Right atrium auricular region (tissue), 2 donors: ENCODE data around the gene KRTAP10-5. TPM values are rescaled to one million over a fixed set of nuclear protein-coding genes. Genes with fewer than 3 reads are reported as not detected.
A peak's percentile ranks its signal among the peaks of the same experiment; 100 is the strongest.

Source experiments
- DNase-seq: peaks from one replicate; pipeline ENCODE4 v3.0.0-alpha.2; 2019; ENCODE audit warnings: low spot score
- H3K27ac ChIP-seq, 2 donors: fragments of 200-600 bp; sonication (generic); 1 replicate in 1 of 2; 2 replicates in 1 of 2; pipeline ENCODE4 v1.5.1; 2016 to 2019
- H3K27me3 ChIP-seq, 2 donors: fragments of 200-600 bp; sonication (generic); one replicate each; pipeline versions ENCODE4 v1.5.1 to v1.6.0; 2017 to 2019
- H3K36me3 ChIP-seq: fragments of 200-600 bp; sonication (generic); one replicate; pipeline ENCODE4 v1.5.1; 2016
- H3K4me1 ChIP-seq, 2 donors: fragments of 200-600 bp; sonication (generic); one replicate each; pipeline versions ENCODE4 v1.5.1 to v1.6.0; 2017 to 2019
- H3K4me3 ChIP-seq, 2 donors: fragments of 200-600 bp; sonication (generic); 1 replicate in 1 of 2; 2 replicates in 1 of 2; pipeline ENCODE4 v1.5.1; 2017 to 2019; ENCODE audit warnings: mild to moderate bottlenecking in 1 of 2, moderate library complexity in 1 of 2
- H3K9me3 ChIP-seq, 2 donors: fragments of 200-600 bp; sonication (generic); one replicate each; pipeline ENCODE4 v1.5.1; 2019
- total RNA-seq, 2 donors: library from RNA; depleted of rRNA; stranded (reverse); fragments of >200 nt; gene quantifications; one replicate each; pipeline ENCODE4 v1.1.0, GENCODE V29; 2016
- TF ChIP-seq, protein P1 (sequence below), 2 donors: fragments of 200-600 bp; sonication (generic); IDR thresholded peaks; one replicate each; pipeline ENCODE4 v1.5.1; 2019; ENCODE audit warnings: antibody characterized with exemption in 2 of 2

The KRTAP10-5 gene
- total RNA-seq, 2 donors from 2014 or later, result not detected

DNA sequence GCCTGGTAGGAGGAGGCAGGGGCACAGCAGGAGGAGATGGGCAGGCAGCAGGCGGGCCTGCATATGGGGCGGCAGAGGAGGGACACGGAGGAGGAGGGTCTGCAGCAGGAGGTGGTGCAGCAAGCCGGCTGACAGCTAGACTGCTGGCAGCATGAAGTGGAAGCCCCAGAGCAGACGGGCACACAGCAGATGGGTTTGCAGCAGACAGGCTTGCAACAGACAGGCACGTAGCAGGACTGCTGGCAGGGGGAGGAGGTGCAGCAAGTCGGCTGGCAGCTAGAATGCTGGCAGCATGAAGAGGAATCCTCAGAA, 615 bp downstream of the KRTAP10-5 start:
- Histone ChIP-seq H3K4me3 (no peak overlapping the region), H3K27ac (no peak overlapping the region), H3K36me3 (no peaks in the 10 kb centered on the region), H3K4me1 (no peaks in the 10 kb centered on the region), H3K27me3 (no peaks in the 10 kb centered on the region), H3K9me3 (peaks cover 0 to 23% of the 10 kb centered on the region in 2 donors)
- no peak for DNase-seq
- TF ChIP-seq, protein P1, sequence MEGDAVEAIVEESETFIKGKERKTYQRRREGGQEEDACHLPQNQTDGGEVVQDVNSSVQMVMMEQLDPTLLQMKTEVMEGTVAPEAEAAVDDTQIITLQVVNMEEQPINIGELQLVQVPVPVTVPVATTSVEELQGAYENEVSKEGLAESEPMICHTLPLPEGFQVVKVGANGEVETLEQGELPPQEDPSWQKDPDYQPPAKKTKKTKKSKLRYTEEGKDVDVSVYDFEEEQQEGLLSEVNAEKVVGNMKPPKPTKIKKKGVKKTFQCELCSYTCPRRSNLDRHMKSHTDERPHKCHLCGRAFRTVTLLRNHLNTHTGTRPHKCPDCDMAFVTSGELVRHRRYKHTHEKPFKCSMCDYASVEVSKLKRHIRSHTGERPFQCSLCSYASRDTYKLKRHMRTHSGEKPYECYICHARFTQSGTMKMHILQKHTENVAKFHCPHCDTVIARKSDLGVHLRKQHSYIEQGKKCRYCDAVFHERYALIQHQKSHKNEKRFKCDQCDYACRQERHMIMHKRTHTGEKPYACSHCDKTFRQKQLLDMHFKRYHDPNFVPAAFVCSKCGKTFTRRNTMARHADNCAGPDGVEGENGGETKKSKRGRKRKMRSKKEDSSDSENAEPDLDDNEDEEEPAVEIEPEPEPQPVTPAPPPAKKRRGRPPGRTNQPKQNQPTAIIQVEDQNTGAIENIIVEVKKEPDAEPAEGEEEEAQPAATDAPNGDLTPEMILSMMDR (IDR thresholded peaks at IDR 0.05), result no peak

DNA sequence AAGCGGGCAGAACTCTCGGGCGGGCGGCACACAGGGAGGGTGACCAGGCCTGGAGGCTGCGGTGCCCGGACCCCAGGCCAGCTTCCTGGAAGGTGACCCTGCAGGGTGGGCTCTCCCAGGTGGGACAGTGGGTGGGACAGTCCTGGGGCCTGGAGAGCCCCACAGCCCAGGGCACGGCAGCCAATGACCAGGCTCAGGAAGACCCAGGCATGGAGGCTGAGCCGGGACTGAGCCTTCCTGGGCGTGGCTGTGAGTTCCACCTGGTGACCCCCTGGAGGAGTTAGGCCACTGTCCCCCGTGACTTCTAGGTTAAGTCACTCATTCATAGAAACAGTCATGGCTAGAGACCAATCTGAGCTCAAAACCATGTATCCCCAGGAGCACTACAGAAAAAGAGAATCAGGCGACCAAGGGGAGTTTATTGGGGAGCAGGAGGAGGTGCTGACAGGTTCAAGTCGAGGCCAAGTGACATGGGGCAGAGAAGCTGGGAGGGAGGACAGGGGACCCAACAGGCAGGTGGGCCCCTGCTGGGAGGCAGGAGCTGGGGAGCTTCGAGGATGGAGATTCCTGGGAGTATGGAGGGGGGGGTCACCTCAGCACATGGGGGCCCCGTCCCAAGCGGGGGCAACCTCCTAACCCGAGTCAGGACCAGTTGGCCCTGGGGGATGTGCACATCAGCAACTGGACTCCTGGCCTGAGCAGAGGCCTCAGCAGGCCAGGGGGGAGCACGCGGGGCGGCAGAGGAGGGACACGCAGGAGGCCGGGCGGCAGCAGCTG, 1.2 kb downstream of the KRTAP10-5 start:
- Histone ChIP-seq H3K36me3 (no peaks in the 10 kb centered on the region), H3K27ac (no peak overlapping the region), H3K4me1 (no peaks in the 10 kb centered on the region), H3K9me3 (peaks cover 0 to 23% of the 10 kb centered on the region in 2 donors), H3K27me3 (no peaks in the 10 kb centered on the region), H3K4me3 (no peak overlapping the region)
- DNase-seq, result peak; percentile 26
- TF ChIP-seq, protein P1 (IDR thresholded peaks at IDR 0.05), result no peak

DNA sequence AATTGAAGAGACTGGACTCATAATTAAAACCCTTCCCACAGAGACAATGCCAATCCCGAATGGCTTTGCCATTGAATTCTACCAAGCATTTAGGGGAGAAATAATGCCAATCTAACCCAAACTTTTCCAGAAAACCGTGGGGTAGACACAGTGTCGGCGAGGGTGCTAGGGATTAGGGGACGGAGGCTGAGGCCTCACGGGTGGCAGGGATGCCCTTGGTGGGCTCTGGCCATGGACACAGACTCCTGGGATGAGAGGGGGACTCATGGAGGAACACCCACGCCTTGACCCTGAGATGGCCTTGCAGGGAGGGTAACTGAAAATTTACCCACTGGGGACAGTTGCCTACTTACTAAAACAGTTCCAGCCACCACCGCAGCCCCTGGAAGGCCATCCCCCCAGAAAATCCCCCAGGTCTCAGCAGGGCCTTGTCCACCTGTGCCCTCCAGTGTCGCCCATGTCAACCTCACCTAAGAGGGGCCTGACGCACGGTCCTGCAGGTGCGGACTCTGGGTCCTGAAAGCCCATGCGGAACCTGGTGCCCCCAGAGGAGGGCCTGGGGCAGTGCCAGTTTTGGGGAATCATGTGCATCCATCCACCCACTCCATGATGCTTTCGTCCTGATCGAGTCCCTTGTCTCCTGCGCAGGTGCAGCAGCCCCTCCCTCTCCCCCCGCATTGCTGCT, 1.9 kb downstream of the KRTAP10-5 start:
- no peaks in the 10 kb centered on the region for H3K4me1 ChIP-seq
- no peak overlapping the region for H3K27ac ChIP-seq
- H3K4me3 ChIP-seq, result no peak overlapping the region
- H3K9me3 ChIP-seq, result peaks cover 0 to 23% of the 10 kb centered on the region in 2 donors
- TF ChIP-seq, protein P1 (IDR thresholded peaks at IDR 0.05), result no peak
- DNase-seq, result peak; percentile 32
- no peaks in the 10 kb centered on the region for H3K36me3 ChIP-seq
- H3K27me3 ChIP-seq, result no peaks in the 10 kb centered on the region

DNA sequence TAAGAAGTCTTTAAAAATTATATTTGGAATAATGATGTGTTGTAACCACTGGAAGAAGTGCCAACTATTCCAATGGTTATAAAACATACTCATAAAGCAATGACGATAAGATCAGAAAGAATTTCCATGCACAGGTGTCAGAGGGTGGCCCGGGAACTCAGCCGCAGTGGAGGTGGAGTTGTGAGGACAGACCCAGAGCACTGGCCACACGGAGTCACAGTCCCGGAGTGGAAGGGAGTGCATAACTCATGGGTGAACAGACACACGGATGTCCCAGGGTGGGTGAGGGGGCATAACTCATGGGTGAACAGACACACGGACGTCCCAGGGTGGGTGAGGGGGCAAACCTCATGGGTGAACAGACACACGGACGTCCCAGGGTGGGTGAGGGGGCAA, 4.4 kb downstream of the KRTAP10-5 start:
- Histone ChIP-seq H3K36me3 (no peaks in the 10 kb centered on the region), H3K27ac (no peak overlapping the region), H3K4me3 (no peak overlapping the region), H3K27me3 (no peaks in the 10 kb centered on the region), H3K9me3 (peaks cover 0 to 19% of the 10 kb centered on the region in 2 donors), H3K4me1 (no peaks in the 10 kb centered on the region)
- peak; percentile 9 for DNase-seq
- TF ChIP-seq, protein P1 (IDR thresholded peaks at IDR 0.05), result no peak

DNA sequence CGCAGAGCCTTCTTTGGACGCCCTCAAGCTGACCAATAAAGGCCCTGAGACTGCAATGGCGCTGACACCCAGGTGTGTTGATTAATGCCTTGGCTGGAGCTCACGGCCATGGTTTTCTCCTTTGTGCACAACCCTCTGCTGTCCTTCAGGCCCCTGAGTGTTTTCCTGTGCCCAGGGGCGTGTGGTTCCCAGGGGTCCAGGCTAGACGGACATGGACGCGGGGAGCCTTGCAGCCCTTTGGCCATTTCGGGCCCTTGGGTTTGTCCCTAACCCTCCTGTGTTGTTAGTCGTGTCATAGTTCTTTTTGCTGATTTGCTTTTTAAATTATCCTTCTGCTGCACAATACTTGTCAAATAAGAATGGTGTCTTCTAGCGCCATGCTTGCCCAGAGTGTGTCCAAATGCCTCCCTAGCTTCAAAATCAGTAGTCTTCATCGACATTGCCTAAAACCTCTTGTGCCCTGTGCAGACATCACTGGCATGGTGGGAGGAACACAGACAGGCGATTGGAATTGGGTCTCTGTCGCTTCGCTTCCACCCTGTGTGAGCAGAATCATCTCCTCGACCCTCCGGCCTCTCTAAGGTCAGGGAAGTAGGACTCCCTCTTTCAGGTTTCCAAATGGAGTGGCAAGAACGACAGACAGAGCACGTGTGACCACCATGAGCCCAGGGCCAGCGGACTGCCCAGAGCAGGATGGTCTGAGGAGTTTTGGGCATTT, 4.9 kb downstream of the KRTAP10-5 start:
- Histone ChIP-seq H3K27me3 (no peaks in the 10 kb centered on the region), H3K36me3 (no peaks in the 10 kb centered on the region), H3K4me3 (no peak overlapping the region), H3K4me1 (no peaks in the 10 kb centered on the region), H3K9me3 (peaks cover 0 to 16% of the 10 kb centered on the region in 2 donors), H3K27ac (no peak overlapping the region)
- TF ChIP-seq, protein P1 (IDR thresholded peaks at IDR 0.05), result no peak
- DNase-seq, result peak; percentile 9
